HCEC 1CT (cell line): ENCODE measurements around the gene TAC4.
A peak's percentile ranks its signal among the peaks of the same experiment; 100 is the strongest.

Experiments used
- DNase-seq: peaks from one replicate; pipeline ENCODE4 v3.0.0-alpha.2; 2017

TAC4 gene

GRCh38 chr17:49872754-49873377 lies 25.0 kb upstream of the TAC4 start:
- no peak for DNase-seq

- DNase-seq = no peak
Observed at GRCh38 chr17:49871211-49871610, 23.3 kb upstream of the TAC4 start.

GRCh38 chr17:49870298-49870697 lies 22.4 kb upstream of the TAC4 start:
- DNase-seq = no peak

GRCh38 chr17:49869038-49869374 lies 21.1 kb upstream of the TAC4 start:
- DNase-seq = no peak

- DNase-seq = no peak
Observed at GRCh38 chr17:49866882-49867413, 19.1 kb upstream of the TAC4 start.

GRCh38 chr17:49866019-49866380 lies 18.1 kb upstream of the TAC4 start:
- no peak for DNase-seq

GRCh38 chr17:49862781-49863331 lies 15.0 kb upstream of the TAC4 start:
- DNase-seq = no peak

- peak; percentile 27 for DNase-seq
Observed at GRCh38 chr17:49861150-49861884, 13.4 kb upstream of the TAC4 start.

GRCh38 chr17:49859991-49860953 lies 12.4 kb upstream of the TAC4 start:
- no peak for DNase-seq

- no peak for DNase-seq
Observed at GRCh38 chr17:49858796-49859195, 10.9 kb upstream of the TAC4 start.

GRCh38 chr17:49854126-49854525 lies 6.3 kb upstream of the TAC4 start:
- DNase-seq = no peak

GRCh38 chr17:49853470-49854015 lies 5.7 kb upstream of the TAC4 start:
- no peak for DNase-seq

GRCh38 chr17:49851387-49852291 lies 3.8 kb upstream of the TAC4 start:
- DNase-seq = peak; percentile 46

GRCh38 chr17:49850772-49851386 lies 3.0 kb upstream of the TAC4 start:
- DNase-seq = no peak

- DNase-seq = no peak
Observed at GRCh38 chr17:49850218-49850610, 2.3 kb upstream of the TAC4 start.

GRCh38 chr17:49848739-49849138 lies 870 bp upstream of the TAC4 start:
- no peak for DNase-seq

- DNase-seq = no peak
Observed at GRCh38 chr17:49846938-49847712, 744 bp downstream of the TAC4 start.

- no peak for DNase-seq
Observed at GRCh38 chr17:49845321-49845720, 2.5 kb downstream of the TAC4 start.

- DNase-seq = no peak
Observed at GRCh38 chr17:49843774-49844350, 4.0 kb downstream of the TAC4 start.

GRCh38 chr17:49842846-49843245 lies 5.0 kb downstream of the TAC4 start:
- no peak for DNase-seq
